ENCODE data around the gene CSMD2. TPM values are rescaled to one million over a fixed set of nuclear protein-coding genes. Genes with fewer than 3 reads are reported as not detected.

Gene CSMD2
- total RNA-seq, 1 donor from 2014 or later, result 0.55 TPM

DNA sequence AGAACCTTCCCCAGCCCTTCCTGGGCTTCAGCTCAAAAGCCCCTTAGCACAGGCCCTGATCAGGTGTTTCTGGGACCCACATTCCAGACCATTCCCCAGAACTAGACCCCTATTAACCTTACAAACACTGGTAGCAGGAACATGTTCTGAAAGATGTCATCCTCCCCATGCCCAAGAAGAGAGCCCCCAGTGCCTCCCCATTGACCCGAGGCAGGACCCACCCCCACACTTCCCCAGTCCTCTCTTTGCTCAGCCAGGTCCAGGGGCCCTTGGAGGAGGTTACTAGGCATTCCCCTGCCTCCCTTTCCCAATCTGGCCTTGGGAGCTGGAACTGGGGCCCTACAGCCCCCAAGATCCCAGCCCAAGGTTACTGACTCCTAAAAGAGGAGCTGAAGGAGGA lies 340.1 kb downstream of the CSMD2 start:
- no peak overlapping the region for H3K27ac Mint-ChIP-seq (ENCODE audit: unreplicated experiment)
- H3K27me3 Mint-ChIP-seq (ENCODE audit: low read depth), result no peaks in the 10 kb centered on the region
- no peak for DNase-seq (ENCODE audit: low spot score)
- H3K9me3 Mint-ChIP-seq (ENCODE audit: low read depth), result peaks cover 33% of the 10 kb centered on the region
- no peak overlapping the region for H3K4me3 Mint-ChIP-seq (ENCODE audit: unreplicated experiment)
- TF ChIP-seq, protein P1, sequence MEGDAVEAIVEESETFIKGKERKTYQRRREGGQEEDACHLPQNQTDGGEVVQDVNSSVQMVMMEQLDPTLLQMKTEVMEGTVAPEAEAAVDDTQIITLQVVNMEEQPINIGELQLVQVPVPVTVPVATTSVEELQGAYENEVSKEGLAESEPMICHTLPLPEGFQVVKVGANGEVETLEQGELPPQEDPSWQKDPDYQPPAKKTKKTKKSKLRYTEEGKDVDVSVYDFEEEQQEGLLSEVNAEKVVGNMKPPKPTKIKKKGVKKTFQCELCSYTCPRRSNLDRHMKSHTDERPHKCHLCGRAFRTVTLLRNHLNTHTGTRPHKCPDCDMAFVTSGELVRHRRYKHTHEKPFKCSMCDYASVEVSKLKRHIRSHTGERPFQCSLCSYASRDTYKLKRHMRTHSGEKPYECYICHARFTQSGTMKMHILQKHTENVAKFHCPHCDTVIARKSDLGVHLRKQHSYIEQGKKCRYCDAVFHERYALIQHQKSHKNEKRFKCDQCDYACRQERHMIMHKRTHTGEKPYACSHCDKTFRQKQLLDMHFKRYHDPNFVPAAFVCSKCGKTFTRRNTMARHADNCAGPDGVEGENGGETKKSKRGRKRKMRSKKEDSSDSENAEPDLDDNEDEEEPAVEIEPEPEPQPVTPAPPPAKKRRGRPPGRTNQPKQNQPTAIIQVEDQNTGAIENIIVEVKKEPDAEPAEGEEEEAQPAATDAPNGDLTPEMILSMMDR (IDR thresholded peaks at IDR 0.05), result no peak
- H3K36me3 Mint-ChIP-seq (ENCODE audit: low read depth), result no peaks in the 10 kb centered on the region
- H3K4me1 Mint-ChIP-seq (ENCODE audit: low read depth), result no peaks in the 10 kb centered on the region

DNA sequence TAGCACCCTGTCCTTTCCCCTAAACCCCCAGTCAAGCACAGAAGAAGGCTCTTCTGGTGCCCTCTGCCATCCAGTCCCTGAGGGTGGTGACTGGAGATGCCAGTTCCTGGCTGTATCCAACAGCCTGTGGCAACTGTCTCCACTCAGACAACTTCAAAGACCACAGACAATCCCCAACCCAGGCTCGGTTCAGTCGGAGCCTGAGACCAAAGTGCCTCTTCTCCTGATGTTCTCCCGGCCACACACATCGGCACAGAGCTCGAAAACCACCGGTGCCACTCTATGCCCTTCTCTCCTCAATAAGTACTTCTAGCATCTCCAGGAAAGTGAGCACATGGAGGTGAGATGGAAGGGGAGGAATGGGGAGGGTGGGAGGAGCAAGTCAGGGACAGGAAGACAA lies 340.7 kb downstream of the CSMD2 start:
- no peak for DNase-seq (ENCODE audit: low spot score)
- no peak overlapping the region for H3K4me3 Mint-ChIP-seq (ENCODE audit: unreplicated experiment)
- no peak overlapping the region for H3K27ac Mint-ChIP-seq (ENCODE audit: unreplicated experiment)
- peaks cover 30% of the 10 kb centered on the region for H3K9me3 Mint-ChIP-seq (ENCODE audit: low read depth)
- H3K36me3 Mint-ChIP-seq (ENCODE audit: low read depth), result no peaks in the 10 kb centered on the region
- no peaks in the 10 kb centered on the region for H3K4me1 Mint-ChIP-seq (ENCODE audit: low read depth)
- no peaks in the 10 kb centered on the region for H3K27me3 Mint-ChIP-seq (ENCODE audit: low read depth)
- TF ChIP-seq, protein P1 (IDR thresholded peaks at IDR 0.05), result no peak

DNA sequence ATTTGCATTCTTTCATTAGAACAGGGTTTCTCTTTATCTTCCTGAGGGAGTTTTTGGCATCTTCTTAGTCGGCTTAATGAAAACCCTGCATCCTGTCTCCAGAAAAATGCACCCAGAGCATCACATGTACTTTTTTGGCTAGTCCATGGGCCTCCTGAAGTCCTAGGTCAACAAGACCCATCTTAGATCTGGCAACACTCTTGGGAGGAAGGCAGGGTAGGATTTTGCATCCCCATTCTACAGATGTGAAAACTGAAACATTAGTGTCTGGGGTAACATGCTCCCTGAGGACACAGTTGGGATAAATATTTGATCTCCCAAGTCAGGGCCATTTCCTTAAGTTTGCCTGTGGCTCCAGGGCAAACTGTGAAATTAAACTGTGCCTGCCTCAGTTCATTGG lies 341.2 kb downstream of the CSMD2 start:
- Mint-ChIP-seq H3K27me3 (ENCODE audit: low read depth) (no peaks in the 10 kb centered on the region), H3K9me3 (ENCODE audit: low read depth) (peaks cover 25% of the 10 kb centered on the region)
- TF ChIP-seq, protein P1 (IDR thresholded peaks at IDR 0.05), result no peak

DNA sequence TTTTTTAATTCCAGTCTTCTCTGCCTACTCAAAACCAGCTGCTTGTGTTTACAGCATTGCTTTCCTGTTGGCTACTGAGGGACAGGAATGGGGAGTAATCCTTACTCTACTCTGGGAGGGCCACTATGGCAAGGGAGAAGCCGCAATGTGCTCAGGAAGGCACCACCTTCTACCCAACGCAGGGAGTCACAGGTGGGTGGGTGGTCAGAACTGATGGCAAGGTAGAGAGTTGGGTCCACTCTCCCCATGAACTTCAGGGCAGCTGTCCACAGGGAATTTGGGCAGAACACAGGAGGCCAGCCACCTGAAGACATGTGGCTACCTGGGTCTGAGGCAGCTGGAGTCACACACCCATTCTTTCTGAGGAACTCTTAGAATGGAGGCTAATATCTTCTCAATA lies 341.6 kb downstream of the CSMD2 start:
- no peaks in the 10 kb centered on the region for H3K4me1 Mint-ChIP-seq (ENCODE audit: low read depth)
- H3K9me3 Mint-ChIP-seq (ENCODE audit: low read depth), result peaks cover 23% of the 10 kb centered on the region
- H3K36me3 Mint-ChIP-seq (ENCODE audit: low read depth), result no peaks in the 10 kb centered on the region
- no peak overlapping the region for H3K4me3 Mint-ChIP-seq (ENCODE audit: unreplicated experiment)
- H3K27me3 Mint-ChIP-seq (ENCODE audit: low read depth), result no peaks in the 10 kb centered on the region
- no peak overlapping the region for H3K27ac Mint-ChIP-seq (ENCODE audit: unreplicated experiment)
- TF ChIP-seq, protein P1 (IDR thresholded peaks at IDR 0.05), result no peak
- DNase-seq (ENCODE audit: low spot score), result no peak

More for the DNA sequence above, 341.2 kb downstream of the CSMD2 start:
- Mint-ChIP-seq H3K27ac (ENCODE audit: unreplicated experiment) (no peak overlapping the region), H3K4me1 (ENCODE audit: low read depth) (no peaks in the 10 kb centered on the region), H3K4me3 (ENCODE audit: unreplicated experiment) (no peak overlapping the region), H3K36me3 (ENCODE audit: low read depth) (no peaks in the 10 kb centered on the region)
- DNase-seq (ENCODE audit: low spot score), result no peak

DNA sequence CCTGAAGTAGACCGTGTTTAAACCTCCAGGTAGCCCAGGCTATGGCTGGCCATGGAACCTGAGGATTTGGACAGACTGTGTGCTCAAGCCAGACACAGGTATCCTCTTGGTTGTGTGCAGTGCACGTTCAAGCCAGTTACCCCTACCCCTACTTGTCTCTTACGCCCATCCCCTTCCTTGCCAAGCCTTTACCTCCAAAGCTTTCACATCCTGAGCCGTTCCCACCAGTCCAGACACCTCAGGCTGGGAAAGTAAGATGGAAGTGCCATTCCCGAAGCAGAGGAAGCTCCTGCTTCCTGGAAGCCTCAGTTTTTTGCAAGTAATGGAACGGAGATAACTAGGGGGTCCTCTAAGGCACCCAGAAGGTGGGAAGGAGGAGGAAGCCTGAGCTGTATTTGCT lies 342.6 kb downstream of the CSMD2 start:
- H3K27me3 Mint-ChIP-seq (ENCODE audit: low read depth), result no peaks in the 10 kb centered on the region
- H3K27ac Mint-ChIP-seq (ENCODE audit: unreplicated experiment), result no peak overlapping the region
- H3K4me1 Mint-ChIP-seq (ENCODE audit: low read depth), result no peaks in the 10 kb centered on the region
- H3K4me3 Mint-ChIP-seq (ENCODE audit: unreplicated experiment), result no peak overlapping the region
- peaks cover 19% of the 10 kb centered on the region for H3K9me3 Mint-ChIP-seq (ENCODE audit: low read depth)
- TF ChIP-seq, protein P1 (IDR thresholded peaks at IDR 0.05), result no peak
- no peaks in the 10 kb centered on the region for H3K36me3 Mint-ChIP-seq (ENCODE audit: low read depth)
- no peak for DNase-seq (ENCODE audit: low spot score)
